Common myeloid progenitor, CD34-positive (primary cell): ENCODE measurements around the gene XYLT1.
A peak's percentile ranks its signal among the peaks of the same experiment; 100 is the strongest.

ENCODE experiments used
- CTCF ChIA-PET: fragments of 350-600 bp; sonication (Branson Sonifier 250); formaldehyde crosslinking; loops from one replicate; lab custom pipeline; 2021; ENCODE audit warnings: antibody characterized with exemption; lab: Charles Lee
- POLR2A ChIA-PET: fragments of 350-600 bp; sonication (Branson Sonifier 250); formaldehyde crosslinking; loops from one replicate; lab custom pipeline; 2021; ENCODE audit warnings: antibody characterized with exemption; lab: Charles Lee
- DNase-seq, 3 donors: peaks; one replicate each; pipeline versions ENCODE4 v3.0.0 to v3.0.0-alpha.2; 2013
- H3K27ac ChIP-seq, 2 experiments: 1 replicate in 1 of 2; 2 replicates in 1 of 2; pipeline ENCODE4 v1.7.0; 2013; ENCODE audit warnings: inconsistent platforms in 2 of 2, low read length in 2 of 2, mild to moderate bottlenecking in 2 of 2, low read depth in 1 of 2, moderate library complexity in 1 of 2; ENCODE audit not compliant: severe bottlenecking in 2 of 2, insufficient read depth in 1 of 2, poor library complexity in 1 of 2
- H3K27me3 ChIP-seq, 5 experiments: replicated peaks in 2 of 5; 1 replicate in 3 of 5; 2 replicates in 2 of 5; pipeline versions ENCODE4 v1.6.1 to v1.7.0; 2013; ENCODE audit warnings: low read length in 4 of 5, mild to moderate bottlenecking in 2 of 5, moderate library complexity in 2 of 5, inconsistent platforms in 1 of 5; ENCODE audit not compliant: insufficient read depth in 5 of 5, control insufficient read depth in 4 of 5
- H3K36me3 ChIP-seq, 4 experiments: 1 replicate in 2 of 4; 2 replicates in 2 of 4; pipeline versions ENCODE4 v1.6.1 to v1.7.0; 2013; ENCODE audit warnings: low read length in 3 of 4, control low read depth in 1 of 4, mild to moderate bottlenecking in 1 of 4; ENCODE audit not compliant: control insufficient read depth in 4 of 4, insufficient read depth in 4 of 4
- H3K4me1 ChIP-seq, 4 experiments: 1 replicate in 3 of 4; 2 replicates in 1 of 4; pipeline versions ENCODE4 v1.6.1 to v1.7.1; 2013; ENCODE audit warnings: low read length in 3 of 4, mild to moderate bottlenecking in 3 of 4, control low read depth in 1 of 4, inconsistent platforms in 1 of 4, moderate library complexity in 1 of 4; ENCODE audit not compliant: control insufficient read depth in 4 of 4, insufficient read depth in 4 of 4; ENCODE audit errors: control extremely low read depth in 1 of 4
- H3K4me3 ChIP-seq, 7 experiments: 1 replicate in 4 of 7; 2 replicates in 3 of 7; pipeline versions ENCODE4 v1.5.1 to v1.7.0; 2013; ENCODE audit warnings: mild to moderate bottlenecking in 7 of 7, low read length in 6 of 7, moderate library complexity in 6 of 7, inconsistent platforms in 2 of 7, low read depth in 2 of 7, control low read depth in 1 of 7; ENCODE audit not compliant: insufficient read depth in 4 of 7, control insufficient read depth in 1 of 7; ENCODE audit errors: extremely low read depth in 1 of 7
- H3K9me3 ChIP-seq, 5 experiments: 1 replicate in 4 of 5; 2 replicates in 1 of 5; pipeline versions ENCODE4 v1.6.1 to v1.7.1; 2013; ENCODE audit warnings: low read length in 4 of 5, mild to moderate bottlenecking in 2 of 5, inconsistent platforms in 1 of 5, low read depth in 1 of 5, moderate library complexity in 1 of 5; ENCODE audit not compliant: control insufficient read depth in 4 of 5, insufficient read depth in 2 of 5; ENCODE audit errors: control extremely low read depth in 1 of 5
- WGBS: methylation state at CpG from one replicate; pipeline ENCODE4 v1.1.5; 2013; ENCODE audit not compliant: insufficient coverage; 5-methylcytosine and 5-hydroxymethylcytosine counted together

XYLT1 gene

DNA sequence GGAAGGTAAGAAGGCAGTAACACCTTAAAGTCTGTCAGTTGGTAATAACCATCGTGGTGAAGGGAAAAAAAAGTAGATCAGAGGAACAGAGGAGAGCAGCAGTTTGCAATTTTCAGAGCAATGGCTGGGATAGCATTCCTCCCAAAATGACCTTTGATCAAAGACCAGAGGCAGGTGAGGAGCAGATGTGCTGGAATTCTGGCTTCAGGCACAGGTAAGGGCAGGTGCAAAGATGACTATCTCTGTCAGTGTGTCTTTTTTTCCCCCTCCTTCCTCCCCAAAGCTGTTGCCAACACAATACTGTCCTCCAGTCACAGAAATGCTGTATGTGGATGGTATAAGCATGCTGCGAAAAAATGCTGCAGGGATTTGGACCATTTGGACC, 166.7 kb downstream of the XYLT1 start:
- peaks cover 8 to 41% (median 20%) of the 10 kb centered on the region in 4 experiments for H3K4me1 ChIP-seq
- H3K27me3 ChIP-seq, result no peaks in the 10 kb centered on the region
- 60% methylated on average over 1 of the region's 2 CpGs for WGBS
- no peak overlapping the region for H3K27ac ChIP-seq
- ChIA-PET POLR2A (no interaction called here), CTCF (interaction anchor here (1.3 to 5.1 kb wide), 3 partner anchors 11 to 91 kb away, joined by 3 to 28 read pairs (median 3); no protein-coding TSS in a partner anchor)
- no peak overlapping the region for H3K4me3 ChIP-seq
- H3K9me3 ChIP-seq, result no peaks in the 10 kb centered on the region
- DNase-seq, result no peak
- peaks cover 0 to 3% (median 0%) of the 10 kb centered on the region in 4 experiments for H3K36me3 ChIP-seq

DNA sequence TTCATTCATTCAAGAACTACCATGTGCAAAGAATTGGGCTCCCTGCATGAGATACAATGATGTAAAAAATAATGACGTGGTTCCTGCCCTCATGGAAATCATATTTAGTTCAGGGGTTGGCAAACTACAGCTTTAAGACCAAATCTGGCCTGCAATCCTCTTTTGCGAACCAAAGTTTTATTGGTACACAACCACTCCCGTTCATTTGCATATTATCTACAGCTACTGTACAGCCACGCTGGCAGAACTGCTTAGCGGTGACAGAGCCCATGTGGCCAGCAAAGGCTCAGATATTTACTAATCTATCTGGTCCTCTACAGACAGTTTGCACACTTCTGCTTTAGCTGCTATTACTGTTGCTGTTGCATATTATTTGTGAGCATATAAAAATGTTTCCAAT, 167.7 kb downstream of the XYLT1 start:
- H3K36me3 ChIP-seq, result peaks cover 0 to 3% (median 3%) of the 10 kb centered on the region in 4 experiments
- no peaks in the 10 kb centered on the region for H3K9me3 ChIP-seq
- ChIA-PET CTCF (interaction anchor here (0.7 to 5.1 kb wide), 6 partner anchors 12 to 130 kb away, joined by 3 to 28 read pairs (median 3); no protein-coding TSS in a partner anchor), POLR2A (no interaction called here)
- WGBS, result 78% methylated on average over 4 of the region's 5 CpGs
- H3K27me3 ChIP-seq, result no peaks in the 10 kb centered on the region
- DNase-seq, result peak in 2 of 3 donors; percentile 55 to 73
- H3K4me1 ChIP-seq, result peaks cover 8 to 41% (median 20%) of the 10 kb centered on the region in 4 experiments
- no peak overlapping the region for H3K4me3 ChIP-seq
- no peak overlapping the region for H3K27ac ChIP-seq

DNA sequence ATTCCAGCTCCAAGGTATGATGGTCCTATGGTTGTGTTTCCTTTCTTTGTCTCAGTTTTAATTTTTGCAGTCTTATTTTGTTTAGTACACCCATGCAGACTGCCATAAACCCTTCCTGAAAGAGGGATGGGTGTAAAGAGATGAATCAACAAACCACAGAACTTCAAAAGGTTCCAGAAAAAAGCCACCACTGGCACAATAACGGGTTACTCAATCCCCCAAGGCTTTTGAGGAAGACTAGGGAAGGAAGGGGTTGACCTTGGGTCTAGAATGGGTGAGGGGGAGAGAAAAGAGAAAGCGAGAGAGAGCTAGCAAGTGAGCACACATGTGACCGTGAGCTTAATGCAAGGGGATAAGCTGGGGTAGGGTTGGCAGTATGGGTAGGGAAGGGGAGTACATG, 168.1 kb downstream of the XYLT1 start:
- Histone ChIP-seq H3K27ac (no peak overlapping the region), H3K27me3 (no peaks in the 10 kb centered on the region), H3K4me1 (peaks cover 8 to 41% (median 20%) of the 10 kb centered on the region in 4 experiments), H3K9me3 (no peaks in the 10 kb centered on the region), H3K36me3 (peaks cover 0 to 3% (median 3%) of the 10 kb centered on the region in 4 experiments), H3K4me3 (peak overlapping the region in 1 of 7 experiments; percentile 17)
- POLR2A ChIA-PET, result no interaction called here
- CTCF ChIA-PET, result interaction anchor here (0.7 to 5.1 kb wide), 7 partner anchors 11 to 126 kb away, joined by 3 to 28 read pairs (median 3); no protein-coding TSS in a partner anchor
- WGBS, result 36% methylated on average over 2 of the region's 3 CpGs
- no peak for DNase-seq

DNA sequence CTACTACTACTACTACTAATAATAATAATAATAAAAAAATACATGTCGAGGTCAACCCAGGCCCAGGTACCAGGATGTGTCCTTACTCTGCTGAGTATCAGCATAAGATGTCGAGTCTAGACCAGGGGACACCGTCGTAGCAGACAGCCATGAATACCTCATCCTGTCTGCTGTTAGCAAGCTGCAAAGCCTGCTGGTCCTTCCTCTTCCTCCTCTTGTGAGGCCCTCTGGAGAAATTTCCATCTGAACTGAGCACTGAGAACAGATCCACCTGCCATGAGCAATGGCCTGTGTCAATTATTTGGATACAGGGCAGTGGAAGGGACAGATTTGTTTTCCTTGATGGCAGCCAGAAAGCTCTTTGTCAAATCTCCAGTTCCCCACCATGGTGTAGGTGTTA, 168.5 kb downstream of the XYLT1 start:
- Histone ChIP-seq H3K9me3 (no peaks in the 10 kb centered on the region), H3K27me3 (no peaks in the 10 kb centered on the region), H3K36me3 (peaks cover 0 to 3% (median 3%) of the 10 kb centered on the region in 4 experiments), H3K4me1 (peaks cover 8 to 41% (median 20%) of the 10 kb centered on the region in 4 experiments), H3K27ac (no peak overlapping the region), H3K4me3 (peak overlapping the region in 1 of 7 experiments; percentile 17)
- DNase-seq, result no peak
- 14% methylated on average over 3 of the region's 4 CpGs for WGBS
- POLR2A ChIA-PET, result no interaction called here
- CTCF ChIA-PET, result interaction anchor here (0.8 to 5.1 kb wide), 7 partner anchors 11 to 126 kb away, joined by 3 to 28 read pairs (median 3); no protein-coding TSS in a partner anchor

DNA sequence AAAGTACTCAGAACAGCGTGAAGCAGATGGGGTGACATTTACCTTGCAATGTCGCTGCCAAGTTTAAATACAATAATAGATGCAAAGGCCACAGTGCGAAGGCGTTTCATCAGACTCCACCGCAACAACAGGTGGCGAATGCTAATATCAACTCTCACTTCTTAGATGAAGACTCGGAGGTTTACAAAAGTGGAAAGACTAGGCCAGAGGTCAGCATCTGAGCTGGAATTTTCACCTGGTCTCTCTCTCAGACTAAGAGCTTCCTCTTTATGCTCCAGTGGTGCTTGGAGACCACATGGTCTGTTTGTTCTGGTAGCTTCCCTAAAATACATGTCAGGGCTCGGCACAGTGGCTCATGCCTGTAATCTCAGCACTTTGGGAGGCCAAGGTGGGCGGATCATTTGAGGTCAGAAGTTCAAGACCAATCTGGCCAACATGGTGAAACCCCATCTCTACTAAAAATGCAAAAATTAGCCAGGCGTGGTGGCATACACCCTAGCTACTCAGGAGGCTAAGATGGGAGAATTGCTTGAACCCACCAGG, 169.1 kb downstream of the XYLT1 start:
- no peak overlapping the region for H3K4me3 ChIP-seq
- peak; percentile 45 to 82 (median 66) for DNase-seq
- ChIA-PET POLR2A (no interaction called here), CTCF (interaction anchor here (0.7 to 5.1 kb wide), 9 partner anchors 10 to 127 kb away, joined by 3 to 28 read pairs (median 3); no protein-coding TSS in a partner anchor)
- H3K36me3 ChIP-seq, result peaks cover 0 to 3% (median 3%) of the 10 kb centered on the region in 4 experiments
- H3K27ac ChIP-seq, result no peak overlapping the region
- H3K27me3 ChIP-seq, result no peaks in the 10 kb centered on the region
- peaks cover 8 to 41% (median 20%) of the 10 kb centered on the region in 4 experiments for H3K4me1 ChIP-seq
- 83% methylated on average over 8 of the region's 10 CpGs for WGBS
- H3K9me3 ChIP-seq, result no peaks in the 10 kb centered on the region

DNA sequence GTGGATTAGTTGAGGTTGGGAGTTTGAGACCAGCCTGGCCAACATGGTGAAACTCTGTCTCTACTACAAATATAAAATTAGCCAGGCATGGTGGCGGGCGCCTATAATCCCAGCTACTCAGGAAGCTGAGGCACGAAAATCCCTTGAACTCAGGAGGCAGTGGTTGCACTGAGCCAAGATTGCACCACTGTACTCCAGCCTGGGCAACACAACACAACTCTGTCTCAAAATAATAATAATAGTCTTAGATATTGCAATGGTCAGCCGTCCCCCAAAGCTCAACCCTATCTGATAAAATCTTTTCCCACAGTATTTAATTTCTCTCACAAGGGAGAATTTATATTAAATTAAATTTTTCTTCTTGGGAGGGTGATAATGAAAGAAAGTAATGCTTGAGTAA, 169.6 kb downstream of the XYLT1 start:
- 90% methylated on average over 3 of the region's 4 CpGs for WGBS
- Histone ChIP-seq H3K27me3 (no peaks in the 10 kb centered on the region), H3K4me1 (peaks cover 8 to 41% (median 21%) of the 10 kb centered on the region in 4 experiments), H3K9me3 (no peaks in the 10 kb centered on the region), H3K4me3 (no peak overlapping the region), H3K36me3 (peaks cover 0 to 3% (median 3%) of the 10 kb centered on the region in 4 experiments), H3K27ac (no peak overlapping the region)
- CTCF ChIA-PET, result interaction anchor here (0.7 to 5.1 kb wide), 7 partner anchors 10 to 91 kb away, joined by 3 to 28 read pairs (median 3); no protein-coding TSS in a partner anchor
- POLR2A ChIA-PET, result no interaction called here
- DNase-seq, result no peak

DNA sequence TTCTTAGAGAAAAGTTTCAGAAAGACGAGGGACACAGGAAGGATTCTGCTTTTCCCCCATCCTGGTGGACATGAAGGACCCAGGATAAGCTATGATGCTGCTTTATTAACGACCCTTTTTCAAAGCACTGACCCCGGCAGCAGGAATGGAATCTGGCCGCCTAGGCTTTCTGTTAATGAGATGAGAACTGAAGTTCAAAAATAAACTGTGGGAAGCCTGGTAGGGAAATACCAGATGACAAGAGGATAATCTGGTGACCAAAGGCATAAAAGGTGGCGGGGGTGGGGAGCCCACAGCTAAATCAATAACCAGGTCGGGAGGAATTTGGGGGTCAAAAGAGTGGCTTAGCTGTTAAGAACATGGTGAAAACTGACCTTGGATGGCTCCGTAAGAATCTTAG, 171.0 kb downstream of the XYLT1 start:
- Histone ChIP-seq H3K4me3 (no peak overlapping the region), H3K36me3 (peaks cover 0 to 3% (median 2%) of the 10 kb centered on the region in 4 experiments), H3K27ac (no peak overlapping the region), H3K4me1 (peaks cover 8 to 33% (median 22%) of the 10 kb centered on the region in 4 experiments), H3K27me3 (no peaks in the 10 kb centered on the region), H3K9me3 (no peaks in the 10 kb centered on the region)
- POLR2A ChIA-PET, result no interaction called here
- CTCF ChIA-PET, result interaction anchor here (0.7 to 1.2 kb wide), 6 partner anchors 9 to 88 kb away, joined by 3 to 4 read pairs (median 3); no protein-coding TSS in a partner anchor
- no peak for DNase-seq
- 96% methylated on average over 7 of the region's 7 CpGs for WGBS
